Measurements from ENCODE around the gene PDE7B.

DNA sequence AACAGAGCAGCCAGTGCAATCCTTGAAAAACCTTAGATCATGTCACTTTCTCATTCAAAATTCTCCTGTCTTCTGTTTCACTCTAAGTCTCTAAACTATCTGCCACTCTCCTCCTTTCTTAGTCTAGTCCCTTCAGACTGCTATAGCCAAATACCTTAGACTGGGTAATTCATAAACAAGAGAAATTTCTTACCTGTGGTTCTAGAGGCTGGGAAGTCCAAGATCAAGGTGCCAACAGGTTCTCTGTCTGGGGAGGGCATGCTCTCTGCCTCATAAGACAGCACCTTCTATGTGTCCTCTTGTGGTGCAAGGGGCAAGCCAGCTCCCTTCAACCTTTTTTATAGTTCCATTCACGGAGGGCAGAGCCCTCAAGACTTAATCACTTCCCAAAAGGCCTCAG is 242.3 kb downstream of the PDE7B start:
- no peak for TF ChIP-seq CTCF (IDR thresholded peaks at IDR 0.05)
- no peak for TF ChIP-seq POLR2A (IDR thresholded peaks at IDR 0.05)

Data from uterus (tissue), 2 donors.